GM18951 (cell line): Measurements from ENCODE around the gene RNU1-2.
"Not testable (repeated sequence)": the region's sequence is repeated elsewhere in the genome, so short reads cannot be mapped to it uniquely, and the experiment has no call there.

Source experiments
- POLR2A ChIP-seq: IDR thresholded peaks from 4 replicates; pipeline ENCODE4 v1.6.1; 2011; ENCODE audit warnings: mild to moderate bottlenecking; ENCODE audit not compliant: insufficient read length, insufficient read depth; ENCODE audit errors: extremely low read depth
- in situ Hi-C: fragments of 300-500 bp; cut with MboI; formaldehyde crosslinking; loops from one replicate; pipeline ENCODE4 v1.12.0; 2022; ENCODE audit warnings: low sequenced_read_pairs, mixed read lengths, inconsistent platforms; ENCODE audit not compliant: unreplicated experiment

The RNU1-2 gene

GRCh38 chr1:16924216-16924918 lies 28.6 kb downstream of the RNU1-2 start:
- no peak for TF ChIP-seq POLR2A
- in situ Hi-C loops = loop anchor here (25.0 kb wide), 1 partner anchor 412 kb away; the partner anchor contains the start of gene RNU1-1

- no peak for TF ChIP-seq POLR2A
These were observed 29.2 kb downstream of the RNU1-2 start for GRCh38 chr1:16924919-16925477.

GRCh38 chr1:16925635-16926490 lies 30.1 kb downstream of the RNU1-2 start:
- TF ChIP-seq POLR2A = no peak
- in situ Hi-C loops = no loop called here

More at GRCh38 chr1:16924919-16925477, 29.2 kb downstream of the RNU1-2 start:
- in situ Hi-C loops = loop anchor here (25.0 kb wide), 1 partner anchor 413 kb away; the partner anchor contains the start of gene RNU1-1

DNA sequence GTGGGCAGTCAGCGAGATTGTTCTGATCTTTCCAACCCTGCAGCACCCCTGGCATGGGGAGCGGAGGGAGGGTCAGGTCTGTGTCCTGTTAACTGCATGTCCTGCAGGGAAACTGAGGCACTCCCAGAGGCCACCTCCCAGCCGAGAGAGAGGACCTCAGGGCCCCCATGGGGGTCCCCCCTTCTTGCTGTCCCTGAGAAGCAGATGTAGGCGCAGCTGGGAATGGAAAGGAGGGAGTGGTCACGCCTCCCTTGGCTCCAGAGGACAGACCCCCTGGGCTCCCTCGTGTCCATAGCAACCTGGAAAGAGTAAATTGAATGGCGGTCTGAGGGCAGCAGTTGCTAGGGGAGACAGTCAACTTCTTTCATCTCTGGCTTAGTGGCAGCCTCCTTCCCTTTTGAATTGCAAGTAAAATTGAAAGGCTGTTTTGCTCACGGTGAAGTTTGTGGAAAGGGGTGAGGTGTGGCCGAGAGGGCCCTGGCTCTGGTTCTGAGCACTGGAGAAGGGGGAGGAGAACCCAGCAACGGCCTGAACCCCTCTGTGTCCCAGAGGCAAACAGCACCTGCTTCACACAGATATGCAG lies 30.8 kb downstream of the RNU1-2 start:
- in situ Hi-C loops = no loop called here
- no peak for TF ChIP-seq POLR2A

DNA sequence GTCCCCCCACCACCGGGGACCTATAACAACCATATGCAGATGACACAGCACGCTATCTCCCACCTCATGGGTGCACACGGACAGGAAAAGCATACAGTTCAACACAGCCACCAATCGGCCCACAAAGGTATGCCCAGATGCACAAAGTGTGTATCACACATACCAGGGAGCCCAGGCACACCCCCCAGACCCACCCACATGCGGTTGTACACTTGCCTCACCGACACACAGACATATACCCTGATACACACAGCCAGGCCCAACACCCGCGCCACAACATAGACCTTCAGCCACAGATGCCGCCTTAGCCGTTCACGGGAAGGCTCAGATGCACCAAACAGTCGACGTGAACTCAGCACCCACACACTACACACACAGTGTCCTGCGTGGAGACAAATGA lies 31.5 kb downstream of the RNU1-2 start:
- TF ChIP-seq POLR2A = no peak
- in situ Hi-C loops = no loop called here

DNA sequence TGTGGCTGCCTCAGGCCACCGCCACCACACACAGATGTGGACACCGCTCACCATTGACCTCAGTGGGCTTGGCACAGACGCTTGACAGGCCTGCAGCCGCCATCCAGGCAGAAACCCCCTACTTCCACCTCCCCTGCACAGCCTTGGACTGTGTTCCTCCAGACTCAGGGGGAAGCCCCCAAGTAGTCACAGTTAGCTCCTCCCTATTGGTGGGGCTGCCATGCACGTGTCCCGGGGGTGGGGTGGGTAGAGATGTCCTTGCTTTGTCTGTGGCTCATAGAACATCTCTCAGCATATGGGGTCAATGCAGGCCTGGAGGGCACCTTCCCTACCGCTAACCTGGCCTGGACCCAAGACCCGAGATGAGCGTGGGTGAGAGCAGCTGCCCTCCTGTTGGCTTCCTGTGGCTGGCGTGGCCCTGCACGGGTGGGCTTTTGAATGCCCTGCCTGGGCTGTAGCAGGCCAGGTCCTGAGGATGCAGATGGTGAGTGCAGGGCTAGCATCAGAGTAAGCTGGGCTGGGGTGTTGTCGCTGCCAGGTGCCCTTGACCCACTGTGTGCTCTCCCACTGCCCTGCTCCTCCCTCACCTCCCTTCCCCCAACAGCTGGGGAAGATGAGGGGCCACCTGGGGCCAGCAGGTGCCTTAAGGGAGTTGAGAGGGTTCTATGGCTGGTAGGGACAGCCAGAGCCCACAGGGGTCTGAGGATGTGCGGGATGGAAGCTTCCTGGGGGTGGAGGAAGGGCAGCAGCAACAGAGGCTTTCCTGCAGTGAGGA lies 32.1 kb downstream of the RNU1-2 start:
- in situ Hi-C loops = no loop called here
- TF ChIP-seq POLR2A = no peak

DNA sequence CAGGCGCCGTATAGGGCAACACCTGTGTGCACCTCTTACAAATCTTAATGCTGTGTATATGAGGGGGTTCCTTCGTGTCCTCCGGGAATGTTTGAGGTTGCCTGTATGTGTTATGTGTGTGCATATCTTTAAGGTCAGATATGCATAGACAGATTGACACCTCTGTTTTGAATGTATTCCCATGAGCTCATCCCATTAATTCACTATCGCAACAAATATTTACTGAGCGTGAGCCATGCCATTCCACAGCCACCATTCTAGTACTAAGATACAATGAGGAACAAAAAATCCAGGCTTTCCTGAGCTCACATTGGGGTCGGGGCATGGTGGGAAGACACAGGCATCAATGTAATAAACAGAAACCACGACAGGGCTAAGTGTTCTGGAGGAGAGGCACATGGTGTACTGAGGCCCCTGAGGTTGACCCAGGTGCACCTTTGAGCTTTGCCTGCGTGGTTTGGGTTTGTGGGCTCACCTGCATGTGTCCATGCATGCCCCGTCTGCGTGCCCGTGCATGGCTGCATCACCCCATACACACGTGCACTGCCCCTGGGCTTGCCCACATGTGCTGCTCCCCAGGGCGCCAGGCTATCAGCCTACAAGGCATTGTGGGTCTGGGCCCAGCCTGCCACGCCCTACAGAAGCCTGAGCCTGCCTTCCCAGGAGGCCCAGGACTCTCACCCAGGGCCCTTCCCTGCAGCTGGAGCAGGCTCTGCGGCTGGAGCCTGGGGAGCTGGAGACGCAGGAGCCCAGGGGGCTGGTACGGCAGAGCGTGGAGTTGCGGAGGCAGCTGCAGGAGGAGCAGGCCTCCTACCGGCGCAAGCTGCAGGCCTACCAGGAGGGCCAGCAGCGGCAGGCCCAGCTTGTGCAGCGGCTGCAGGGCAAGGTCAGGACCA lies 33.6 kb downstream of the RNU1-2 start:
- in situ Hi-C loops = not testable (repeated sequence)

- in situ Hi-C loops = not testable (repeated sequence)
These were observed 35.6 kb downstream of the RNU1-2 start for GRCh38 chr1:16931206-16931934.

GRCh38 chr1:16933945-16934344 lies 38.2 kb downstream of the RNU1-2 start:
- in situ Hi-C loops = not testable (repeated sequence)

DNA sequence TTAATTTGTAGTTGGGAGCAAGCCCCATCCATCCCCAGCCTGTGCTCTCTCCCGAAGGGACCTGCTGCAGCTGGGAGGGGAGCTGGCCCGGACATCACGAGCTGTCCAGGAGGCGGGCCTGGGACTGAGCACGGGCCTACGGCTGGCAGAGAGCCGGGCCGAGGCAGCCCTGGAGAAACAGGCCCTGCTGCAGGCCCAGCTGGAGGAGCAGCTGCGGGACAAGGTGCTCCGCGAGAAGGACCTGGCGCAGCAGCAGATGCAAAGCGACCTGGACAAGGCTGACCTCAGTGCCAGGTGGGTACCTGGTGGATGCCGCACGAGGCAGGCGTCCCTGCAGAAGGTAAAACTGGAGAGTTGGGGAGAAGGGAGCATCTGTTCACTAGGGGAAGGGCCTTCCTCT lies 40.8 kb downstream of the RNU1-2 start:
- in situ Hi-C loops = not testable (repeated sequence)
